HCT116 (cell line): ENCODE measurements around the gene RECK. TPM values are rescaled to one million over a fixed set of nuclear protein-coding genes. Genes with fewer than 3 reads are reported as not detected.

ENCODE experiments used
- ATAC-seq: fragments of 200-7000 bp; cut with Tn5 transposase; 2 replicates; pipeline ENCODE4 v1.9.1; 2020; ENCODE audit warnings: mild to moderate bottlenecking, moderate library complexity
- BruUV-seq: library from RNA; stranded (reverse); fragments of 400-500 nt; replicated peaks from 2 replicates; lab custom pipeline; 2021; lab: Mats Ljungman, UMichigan
- CTCF ChIA-PET: fragments of 300-600 bp; sonication (Branson Sonifier 250); formaldehyde crosslinking; loops from one replicate; lab custom pipeline; 2021; ENCODE audit warnings: antibody characterized with exemption; lab: Charles Lee
- POLR2A ChIA-PET: fragments of 300-600, 350-600 bp; sonication (Branson Sonifier 250); formaldehyde crosslinking; loops from one replicate; lab custom pipeline; 2021; ENCODE audit warnings: antibody characterized with exemption; lab: Charles Lee
- RAD21 ChIA-PET, 2 experiments: fragments of 300-600 bp; sonication (Branson Sonifier 250); formaldehyde crosslinking; loops; one replicate each; lab custom pipeline; 2023; ENCODE audit warnings: low total read pairs in 2 of 2; ENCODE audit not compliant: uncharacterized antibody in 2 of 2, unreplicated experiment in 2 of 2, low non-redundant PET in 1 of 2; lab: Charles Lee
- DNase-seq: peaks from one replicate; pipeline ENCODE4 v3.0.0-alpha.2; 2010; ENCODE audit warnings: low read depth, low spot score
- H2AFZ ChIP-seq: fragments of 200-600 bp; shearing (Covaris generic), sonication (generic); 2 replicates; pipeline ENCODE4 v1.6.1; 2017; ENCODE audit warnings: low read depth, mixed run types, mixed read lengths, antibody characterized with exemption, low read length; ENCODE audit not compliant: poor library complexity, severe bottlenecking
- H3K27ac ChIP-seq: 2 replicates; pipeline ENCODE4 v1.5.1; 2012; ENCODE audit warnings: low read depth, low read length
- H3K27me3 ChIP-seq: fragments of 200-600 bp; sonication (generic); 2 replicates; pipeline ENCODE4 v1.6.1; 2016; ENCODE audit warnings: mixed run types, low read length, mixed read lengths; ENCODE audit not compliant: insufficient read depth
- H3K36me3 ChIP-seq, 2 experiments: fragments of 200-500 bp in 1 of 2; fragments of 200-600 bp in 1 of 2; sonication (Bioruptor generic) in 1 of 2; sonication (generic) in 1 of 2; 2 replicates each; pipeline versions ENCODE4 v1.5.1 to v1.6.1; 2014 to 2016; ENCODE audit warnings: low read length in 2 of 2, inconsistent platforms in 1 of 2, mixed read lengths in 1 of 2, mixed run types in 1 of 2; ENCODE audit not compliant: insufficient read depth in 2 of 2, control insufficient read depth in 1 of 2
- H3K4me1 ChIP-seq, 2 experiments: fragments of 200-600 bp in 1 of 2; sonication (generic) in 1 of 2; 2 replicates each; pipeline versions ENCODE4 v1.5.1 to v1.6.1; 2012 to 2017; ENCODE audit warnings: low read length in 2 of 2, inconsistent platforms in 1 of 2, mild to moderate bottlenecking in 1 of 2, mixed read lengths in 1 of 2, mixed run types in 1 of 2, moderate library complexity in 1 of 2; ENCODE audit not compliant: insufficient read depth in 2 of 2, control insufficient read depth in 1 of 2
- H3K4me2 ChIP-seq: fragments of 200-600 bp; sonication (generic); 2 replicates; pipeline ENCODE4 v1.6.1; 2017; ENCODE audit warnings: mixed run types, low read length, mixed read lengths
- H3K4me3 ChIP-seq, 2 experiments: fragments of 200-600 bp in 1 of 2; sonication (generic) in 1 of 2; replicated peaks in 1 of 2; 2 replicates each; pipeline ENCODE4 v1.5.1; 2011 to 2016; ENCODE audit warnings: low read length in 2 of 2, control low read depth in 1 of 2, low read depth in 1 of 2, mild to moderate bottlenecking in 1 of 2, mixed read lengths in 1 of 2, mixed run types in 1 of 2
- H3K79me2 ChIP-seq: fragments of 200-600 bp; sonication (generic); 2 replicates; pipeline ENCODE4 v1.6.1; 2017; ENCODE audit warnings: mild to moderate bottlenecking, mixed run types, low read length, moderate library complexity, mixed read lengths; ENCODE audit not compliant: insufficient read depth
- H3K9ac ChIP-seq: fragments of 200-600 bp; sonication (generic); 2 replicates; pipeline ENCODE4 v1.6.1; 2016; ENCODE audit warnings: low read length, mixed read lengths
- H3K9me2 ChIP-seq: fragments of 200-600 bp; sonication (generic), shearing (Covaris generic); 2 replicates; pipeline ENCODE4 v1.6.1; 2017; ENCODE audit warnings: mixed run types, mild to moderate bottlenecking, moderate library complexity; ENCODE audit not compliant: insufficient read depth
- H3K9me3 ChIP-seq, 2 experiments: fragments of 200-500 bp in 1 of 2; fragments of 200-600 bp in 1 of 2; sonication (Bioruptor generic) in 1 of 2; sonication (generic) in 1 of 2; 2 replicates each; pipeline ENCODE4 v1.6.1; 2014 to 2017; ENCODE audit warnings: low read length in 2 of 2, mixed read lengths in 2 of 2, inconsistent platforms in 1 of 2, low read depth in 1 of 2, mild to moderate bottlenecking in 1 of 2, mixed run types in 1 of 2, moderate library complexity in 1 of 2; ENCODE audit not compliant: control insufficient read depth in 1 of 2, insufficient read depth in 1 of 2
- H4K20me1 ChIP-seq: fragments of 200-600 bp; sonication (generic), shearing (Covaris generic); 2 replicates; pipeline ENCODE4 v1.6.1; 2017; ENCODE audit warnings: mixed run types, mild to moderate bottlenecking, moderate library complexity; ENCODE audit not compliant: insufficient read depth
- EGR1 ChIP-seq: IDR thresholded peaks from 2 replicates; pipeline ENCODE4 v1.6.1; 2012; ENCODE audit warnings: low read depth
- EZH2 ChIP-seq: fragments of 200-600 bp; sonication (generic); IDR thresholded peaks from 2 replicates; pipeline ENCODE4 v1.6.1; 2017; ENCODE audit warnings: antibody characterized with exemption, mixed run types
- EZH2phosphoT487 ChIP-seq: fragments of 200-600 bp; IDR thresholded peaks from 2 replicates; pipeline ENCODE4 v1.6.1; 2018; ENCODE audit warnings: antibody characterized with exemption, borderline replicate concordance
- FOSL1 ChIP-seq: IDR thresholded peaks from 2 replicates; pipeline ENCODE4 v1.6.1; 2012; ENCODE audit warnings: low read depth
- JUND ChIP-seq: IDR thresholded peaks from 2 replicates; pipeline ENCODE4 v1.6.1; 2012
- POLR2A ChIP-seq: IDR thresholded peaks from 2 replicates; pipeline ENCODE4 v1.7.0; 2011; ENCODE audit warnings: borderline replicate concordance; ENCODE audit not compliant: insufficient read depth, insufficient read length; ENCODE audit errors: extremely low read depth
- POLR2AphosphoS5 ChIP-seq: IDR thresholded peaks from 2 replicates; pipeline ENCODE4 v1.6.1; 2011; ENCODE audit warnings: mild to moderate bottlenecking, low read depth, low read length, moderate library complexity
- SIN3A ChIP-seq: IDR thresholded peaks from 2 replicates; pipeline ENCODE4 v1.6.1; 2012; ENCODE audit warnings: low read depth
- SRF ChIP-seq: IDR thresholded peaks from 2 replicates; pipeline ENCODE4 v1.6.1; 2012; ENCODE audit warnings: low read depth
- YY1 ChIP-seq: IDR thresholded peaks from 2 replicates; pipeline ENCODE4 v1.6.1; 2011; ENCODE audit warnings: low read length, low read depth, moderate library complexity, mild to moderate bottlenecking; ENCODE audit not compliant: insufficient replicate concordance; ENCODE audit errors: extremely low read depth
- intact Hi-C: fragments of 100-400 bp; cut with micrococcal nuclease; formaldehyde crosslinking; loops from 2 replicates; pipeline ENCODE4 v1.10.0; 2022
- total RNA-seq: library from RNA; stranded (reverse); gene quantifications from one replicate; pipeline ENCODE4 v1.2.1, GENCODE V29; 2021; ENCODE audit not compliant: unreplicated experiment
- TF ChIP-seq, protein P1 (sequence below): IDR thresholded peaks from 2 replicates; pipeline ENCODE4 v1.6.1; 2011; ENCODE audit warnings: mild to moderate bottlenecking, low read length, moderate library complexity; ENCODE audit not compliant: insufficient replicate concordance; ENCODE audit errors: extremely low read depth
- TF ChIP-seq, protein P2 (sequence below): IDR thresholded peaks from 2 replicates; pipeline ENCODE4 v1.6.1; 2012
- TF ChIP-seq, protein P3 (sequence below): IDR thresholded peaks from 2 replicates; pipeline ENCODE4 v1.6.1; 2012; ENCODE audit warnings: low read depth

The RECK gene
- total RNA-seq, 1 experiment from 2014 or later: 3.8 TPM

DNA sequence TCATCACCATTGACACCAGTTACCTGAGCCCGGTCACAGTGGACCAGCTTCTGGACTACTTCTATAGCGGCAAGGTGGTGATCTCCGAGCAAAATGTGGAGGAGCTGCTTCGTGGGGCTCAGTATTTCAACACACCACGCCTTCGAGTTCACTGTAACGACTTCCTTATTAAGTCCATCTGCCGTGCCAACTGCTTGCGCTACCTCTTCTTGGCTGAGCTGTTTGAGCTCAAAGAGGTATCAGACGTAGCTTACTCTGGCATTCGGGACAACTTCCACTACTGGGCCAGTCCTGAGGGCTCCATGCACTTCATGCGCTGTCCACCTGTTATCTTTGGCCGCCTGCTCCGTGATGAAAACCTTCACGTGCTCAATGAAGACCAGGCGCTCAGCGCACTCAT lies 133.0 kb downstream of the RECK start (continued):
- TF ChIP-seq POLR2AphosphoS5 (no peak), EZH2phosphoT487 (no peak)
- TF ChIP-seq, protein P1, sequence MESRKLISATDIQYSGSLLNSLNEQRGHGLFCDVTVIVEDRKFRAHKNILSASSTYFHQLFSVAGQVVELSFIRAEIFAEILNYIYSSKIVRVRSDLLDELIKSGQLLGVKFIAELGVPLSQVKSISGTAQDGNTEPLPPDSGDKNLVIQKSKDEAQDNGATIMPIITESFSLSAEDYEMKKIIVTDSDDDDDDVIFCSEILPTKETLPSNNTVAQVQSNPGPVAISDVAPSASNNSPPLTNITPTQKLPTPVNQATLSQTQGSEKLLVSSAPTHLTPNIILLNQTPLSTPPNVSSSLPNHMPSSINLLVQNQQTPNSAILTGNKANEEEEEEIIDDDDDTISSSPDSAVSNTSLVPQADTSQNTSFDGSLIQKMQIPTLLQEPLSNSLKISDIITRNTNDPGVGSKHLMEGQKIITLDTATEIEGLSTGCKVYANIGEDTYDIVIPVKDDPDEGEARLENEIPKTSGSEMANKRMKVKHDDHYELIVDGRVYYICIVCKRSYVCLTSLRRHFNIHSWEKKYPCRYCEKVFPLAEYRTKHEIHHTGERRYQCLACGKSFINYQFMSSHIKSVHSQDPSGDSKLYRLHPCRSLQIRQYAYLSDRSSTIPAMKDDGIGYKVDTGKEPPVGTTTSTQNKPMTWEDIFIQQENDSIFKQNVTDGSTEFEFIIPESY: no peak

DNA sequence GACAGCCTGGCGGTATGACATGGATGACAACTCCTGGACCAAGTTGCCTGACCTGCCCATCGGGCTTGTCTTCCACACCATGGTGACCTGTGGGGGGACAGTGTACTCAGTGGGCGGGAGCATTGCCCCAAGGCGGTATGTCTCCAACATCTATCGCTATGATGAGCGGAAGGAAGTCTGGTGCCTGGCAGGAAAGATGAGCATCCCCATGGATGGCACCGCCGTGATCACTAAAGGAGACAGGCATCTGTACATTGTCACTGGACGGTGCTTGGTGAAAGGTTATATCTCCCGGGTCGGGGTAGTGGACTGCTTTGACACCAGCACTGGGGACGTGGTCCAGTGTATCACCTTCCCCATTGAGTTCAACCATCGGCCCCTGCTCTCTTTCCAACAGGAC lies 133.8 kb downstream of the RECK start:
- Histone ChIP-seq H3K4me1 (peaks cover 0 to 8% of the 10 kb centered on the region in 2 experiments; a peak in 1 of 4 replicates), H3K36me3 (no peaks in the 10 kb centered on the region), H2AFZ (no peak overlapping the region), H3K4me2 (no peak overlapping the region), H3K9ac (no peak overlapping the region), H3K9me3 (no peaks in the 10 kb centered on the region), H3K27me3 (no peaks in the 10 kb centered on the region), H3K9me2 (no peaks in the 10 kb centered on the region), H3K79me2 (no peaks in the 10 kb centered on the region), H4K20me1 (no peaks in the 10 kb centered on the region), H3K4me3 (no peak overlapping the region), H3K27ac (no peak overlapping the region)
- ChIA-PET POLR2A (no interaction called here), RAD21 (no interaction called here), CTCF (no interaction called here)
- ATAC-seq: no peak
- BruUV-seq: no TSS peak
- intact Hi-C loops: no loop called here
- no peak for DNase-seq
- TF ChIP-seq SRF (no peak), EZH2 (no peak), SIN3A (no peak), JUND (no peak), EGR1 (no peak), POLR2A (no peak), EZH2phosphoT487 (no peak), FOSL1 (no peak), YY1 (no peak)
- TF ChIP-seq, protein P2, sequence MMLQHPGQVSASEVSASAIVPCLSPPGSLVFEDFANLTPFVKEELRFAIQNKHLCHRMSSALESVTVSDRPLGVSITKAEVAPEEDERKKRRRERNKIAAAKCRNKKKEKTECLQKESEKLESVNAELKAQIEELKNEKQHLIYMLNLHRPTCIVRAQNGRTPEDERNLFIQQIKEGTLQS: no peak
- TF ChIP-seq, protein P3, sequence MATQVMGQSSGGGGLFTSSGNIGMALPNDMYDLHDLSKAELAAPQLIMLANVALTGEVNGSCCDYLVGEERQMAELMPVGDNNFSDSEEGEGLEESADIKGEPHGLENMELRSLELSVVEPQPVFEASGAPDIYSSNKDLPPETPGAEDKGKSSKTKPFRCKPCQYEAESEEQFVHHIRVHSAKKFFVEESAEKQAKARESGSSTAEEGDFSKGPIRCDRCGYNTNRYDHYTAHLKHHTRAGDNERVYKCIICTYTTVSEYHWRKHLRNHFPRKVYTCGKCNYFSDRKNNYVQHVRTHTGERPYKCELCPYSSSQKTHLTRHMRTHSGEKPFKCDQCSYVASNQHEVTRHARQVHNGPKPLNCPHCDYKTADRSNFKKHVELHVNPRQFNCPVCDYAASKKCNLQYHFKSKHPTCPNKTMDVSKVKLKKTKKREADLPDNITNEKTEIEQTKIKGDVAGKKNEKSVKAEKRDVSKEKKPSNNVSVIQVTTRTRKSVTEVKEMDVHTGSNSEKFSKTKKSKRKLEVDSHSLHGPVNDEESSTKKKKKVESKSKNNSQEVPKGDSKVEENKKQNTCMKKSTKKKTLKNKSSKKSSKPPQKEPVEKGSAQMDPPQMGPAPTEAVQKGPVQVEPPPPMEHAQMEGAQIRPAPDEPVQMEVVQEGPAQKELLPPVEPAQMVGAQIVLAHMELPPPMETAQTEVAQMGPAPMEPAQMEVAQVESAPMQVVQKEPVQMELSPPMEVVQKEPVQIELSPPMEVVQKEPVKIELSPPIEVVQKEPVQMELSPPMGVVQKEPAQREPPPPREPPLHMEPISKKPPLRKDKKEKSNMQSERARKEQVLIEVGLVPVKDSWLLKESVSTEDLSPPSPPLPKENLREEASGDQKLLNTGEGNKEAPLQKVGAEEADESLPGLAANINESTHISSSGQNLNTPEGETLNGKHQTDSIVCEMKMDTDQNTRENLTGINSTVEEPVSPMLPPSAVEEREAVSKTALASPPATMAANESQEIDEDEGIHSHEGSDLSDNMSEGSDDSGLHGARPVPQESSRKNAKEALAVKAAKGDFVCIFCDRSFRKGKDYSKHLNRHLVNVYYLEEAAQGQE: no peak
